DOHH2 (cell line): ENCODE measurements around the gene CSAG2.
"Not testable (repeated sequence)": the region's sequence is repeated elsewhere in the genome, so short reads cannot be mapped to it uniquely, and the experiment has no call there.

Experiments used
- H3F3A ChIP-seq: fragments of 200-600 bp; sonication (generic), shearing (Covaris generic); 2 replicates; pipeline ENCODE4 v1.6.0; 2016; ENCODE audit warnings: antibody characterized with exemption, mild to moderate bottlenecking; ENCODE audit not compliant: control insufficient read depth, insufficient read depth
- H3K27ac ChIP-seq: fragments of 200-600 bp; sonication (generic); 2 replicates; pipeline ENCODE4 v1.5.1; 2014; ENCODE audit warnings: low read depth, mild to moderate bottlenecking, low read length, moderate library complexity
- H3K27me3 ChIP-seq: fragments of 200-600 bp; sonication (generic); 2 replicates; pipeline ENCODE4 v1.6.1; 2014; ENCODE audit warnings: mild to moderate bottlenecking, low read length, mixed read lengths; ENCODE audit not compliant: control insufficient read depth
- H3K36me3 ChIP-seq: fragments of 200-600 bp; sonication (generic); 2 replicates; pipeline ENCODE4 v1.6.1; 2014; ENCODE audit warnings: mild to moderate bottlenecking, low read length, moderate library complexity, mixed read lengths; ENCODE audit not compliant: control insufficient read depth
- H3K4me1 ChIP-seq: fragments of 200-600 bp; sonication (generic); 2 replicates; pipeline ENCODE4 v1.6.1; 2014; ENCODE audit warnings: mild to moderate bottlenecking, low read length, mixed read lengths; ENCODE audit not compliant: control insufficient read depth
- H3K4me2 ChIP-seq: fragments of 200-600 bp; sonication (generic); 2 replicates; pipeline ENCODE4 v1.6.0; 2014; ENCODE audit warnings: mild to moderate bottlenecking, low read length, moderate library complexity
- H3K4me3 ChIP-seq: fragments of 200-600 bp; sonication (generic); 2 replicates; pipeline ENCODE4 v1.5.1; 2014; ENCODE audit warnings: mild to moderate bottlenecking, low read length, mixed read lengths
- H3K79me2 ChIP-seq: fragments of 200-600 bp; sonication (generic); 2 replicates; pipeline ENCODE4 v1.6.1; 2014; ENCODE audit warnings: mild to moderate bottlenecking, low read length, mixed read lengths; ENCODE audit not compliant: control insufficient read depth
- H3K9me2 ChIP-seq: fragments of 200-600 bp; sonication (generic); replicated peaks from 2 replicates; pipeline ENCODE4 v1.6.1; 2014; ENCODE audit warnings: mild to moderate bottlenecking, low read length, mixed read lengths; ENCODE audit not compliant: control insufficient read depth
- H3K9me3 ChIP-seq: fragments of 200-600 bp; sonication (generic); 2 replicates; pipeline ENCODE4 v1.6.1; 2014; ENCODE audit warnings: antibody characterized with exemption, low read length, mixed read lengths; ENCODE audit not compliant: control insufficient read depth, insufficient read depth
- H4K20me1 ChIP-seq: fragments of 200-600 bp; sonication (generic); 2 replicates; pipeline ENCODE4 v1.6.0; 2014; ENCODE audit warnings: low read depth, mild to moderate bottlenecking, antibody characterized with exemption, low read length, moderate library complexity; ENCODE audit not compliant: control insufficient read depth, insufficient read depth
- CTCF ChIP-seq: fragments of 200-600 bp; sonication (generic); IDR thresholded peaks from one replicate; pipeline ENCODE4 v1.5.1; 2014; ENCODE audit warnings: antibody characterized with exemption, mild to moderate bottlenecking, low read depth, low read length; ENCODE audit not compliant: poor library complexity, severe bottlenecking
- EZH2phosphoT487 ChIP-seq: fragments of 200-600 bp; sonication (generic); IDR thresholded peaks from 2 replicates; pipeline ENCODE4 v1.6.1; 2017; ENCODE audit warnings: borderline replicate concordance, mild to moderate bottlenecking, antibody characterized with exemption, low read length, moderate library complexity, mixed read lengths

The CSAG2 gene

GRCh38 chrX:152725409-152725808, 16.3 kb upstream of the CSAG2 start:
- Histone ChIP-seq H3K4me3 (no peak overlapping the region), H3K27ac (no peak overlapping the region), H3K9me3 (no peaks in the 10 kb centered on the region), H3K79me2 (no peaks in the 10 kb centered on the region), H4K20me1 (no peaks in the 10 kb centered on the region), H3K9me2 (no peaks in the 10 kb centered on the region), H3F3A (no peaks in the 10 kb centered on the region), H3K27me3 (no peaks in the 10 kb centered on the region), H3K4me1 (no peaks in the 10 kb centered on the region), H3K4me2 (no peak overlapping the region), H3K36me3 (no peaks in the 10 kb centered on the region)
- TF ChIP-seq CTCF (no peak), EZH2phosphoT487 (no peak)

GRCh38 chrX:152713815-152714787, 5.0 kb upstream of the CSAG2 start, which contains the start of gene MAGEA2B:
MAGEA2B (plus strand) TSS chrX:152714628; CDS start chrX:152717107, 2,479 bp downstream.
- not testable (repeated sequence) for H3K27me3 ChIP-seq, H3K9me3 ChIP-seq, H3F3A ChIP-seq, H3K4me1 ChIP-seq, H3K36me3 ChIP-seq, H4K20me1 ChIP-seq, H3K4me2 ChIP-seq, H3K4me3 ChIP-seq, H3K27ac ChIP-seq, H3K79me2 ChIP-seq, H3K9me2 ChIP-seq

GRCh38 chrX:152713195-152713594, 4.1 kb upstream of the CSAG2 start:
- not testable (repeated sequence) for H3K36me3 ChIP-seq, H3K4me1 ChIP-seq, H3K9me2 ChIP-seq, H3K9me3 ChIP-seq, H3K27ac ChIP-seq, H3K4me3 ChIP-seq, H3K79me2 ChIP-seq, H3K27me3 ChIP-seq, H3F3A ChIP-seq, H3K4me2 ChIP-seq, H4K20me1 ChIP-seq

DNA sequence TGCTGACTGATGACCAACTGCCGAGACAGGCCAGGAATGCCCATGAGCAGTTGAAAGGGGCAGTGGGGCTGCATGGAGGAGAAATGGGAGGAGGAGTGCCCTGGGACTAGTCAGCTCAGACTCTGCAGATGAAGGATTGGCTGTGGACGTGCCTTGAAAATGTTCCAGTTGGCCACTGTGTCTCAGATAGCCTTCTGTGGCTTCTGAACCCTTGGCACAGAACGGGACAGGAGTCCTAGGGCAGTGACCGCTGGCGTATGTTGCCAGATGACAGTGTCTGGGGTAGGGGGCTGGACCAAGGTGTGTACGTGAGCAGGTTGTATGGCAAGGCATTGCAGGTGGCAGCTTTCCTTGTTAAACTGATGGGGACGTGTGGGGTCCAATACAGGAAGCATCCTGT, 2.6 kb downstream of the CSAG2 start:
- not testable (repeated sequence) for H4K20me1 ChIP-seq, H3K4me2 ChIP-seq, H3K9me3 ChIP-seq, H3K79me2 ChIP-seq, H3F3A ChIP-seq, H3K27ac ChIP-seq, H3K9me2 ChIP-seq, H3K27me3 ChIP-seq, H3K36me3 ChIP-seq, H3K4me1 ChIP-seq, H3K4me3 ChIP-seq

- H3K27ac ChIP-seq, H3F3A ChIP-seq, H4K20me1 ChIP-seq, H3K4me2 ChIP-seq, H3K79me2 ChIP-seq, H3K4me1 ChIP-seq, H3K9me2 ChIP-seq, H3K27me3 ChIP-seq, H3K9me3 ChIP-seq, H3K4me3 ChIP-seq, H3K36me3 ChIP-seq: not testable (repeated sequence)
Observed at GRCh38 chrX:152700390-152700789, 8.7 kb downstream of the CSAG2 start.

- not testable (repeated sequence) for H3K9me3 ChIP-seq, H3K36me3 ChIP-seq, H3K27ac ChIP-seq, H3K4me2 ChIP-seq, H3K4me3 ChIP-seq, H3K27me3 ChIP-seq, H3F3A ChIP-seq, H3K79me2 ChIP-seq, H4K20me1 ChIP-seq, H3K9me2 ChIP-seq, H3K4me1 ChIP-seq
Observed at GRCh38 chrX:152697952-152698931, 10.8 kb downstream of the CSAG2 start, which contains the start of gene MAGEA3. MAGEA3 (plus strand) TSS chrX:152698794; CDS start chrX:152700833, 2,039 bp downstream.
